Stimulated activated CD8-positive, alpha-beta memory T cell treated with anti-CD3 and anti-CD28 coated beads, Interleukin-15, amount 100 ng/mL, for 24 hours (primary cell): ENCODE results near the gene ACTN2.

Experiments
- DNase-seq: peaks from one replicate; pipeline ENCODE4 v3.0.0-alpha.2; 2020; ENCODE audit warnings: low read depth

The ACTN2 gene

GRCh38 chr1:236742421-236743160, 56.3 kb downstream of the ACTN2 start:
- DNase-seq = no peak

GRCh38 chr1:236744533-236744932, 58.2 kb downstream of the ACTN2 start:
- DNase-seq = no peak

- DNase-seq = no peak
Measured at GRCh38 chr1:236746785-236747184, 60.5 kb downstream of the ACTN2 start.

GRCh38 chr1:236747311-236747985, 61.1 kb downstream of the ACTN2 start:
- DNase-seq = no peak

- DNase-seq = no peak
Measured at GRCh38 chr1:236748268-236748870, 62.1 kb downstream of the ACTN2 start.

- DNase-seq = no peak
Measured at GRCh38 chr1:236750928-236751327, 64.6 kb downstream of the ACTN2 start.

GRCh38 chr1:236751385-236751784, 65.1 kb downstream of the ACTN2 start:
- DNase-seq = no peak

- no peak for DNase-seq
Measured at GRCh38 chr1:236751935-236752334, 65.6 kb downstream of the ACTN2 start.

GRCh38 chr1:236753516-236753915, 67.2 kb downstream of the ACTN2 start:
- DNase-seq = no peak

GRCh38 chr1:236753964-236754363, 67.7 kb downstream of the ACTN2 start:
- no peak for DNase-seq

- no peak for DNase-seq
Measured at GRCh38 chr1:236754525-236755210, 68.4 kb downstream of the ACTN2 start.

GRCh38 chr1:236757640-236758039, 71.3 kb downstream of the ACTN2 start:
- DNase-seq = no peak

- no peak for DNase-seq
Measured at GRCh38 chr1:236759252-236759859, 73.1 kb downstream of the ACTN2 start.

- no peak for DNase-seq
Measured at GRCh38 chr1:236760480-236760879, 74.2 kb downstream of the ACTN2 start.

GRCh38 chr1:236760986-236761385, 74.7 kb downstream of the ACTN2 start:
- no peak for DNase-seq

- no peak for DNase-seq
Measured at GRCh38 chr1:236761397-236762132, 75.3 kb downstream of the ACTN2 start.

GRCh38 chr1:236762410-236762809, 76.1 kb downstream of the ACTN2 start:
- DNase-seq = no peak

- no peak for DNase-seq
Measured at GRCh38 chr1:236765831-236766230, 79.5 kb downstream of the ACTN2 start.

- no peak for DNase-seq
Measured at GRCh38 chr1:236766506-236766905, 80.2 kb downstream of the ACTN2 start.

- no peak for DNase-seq
Measured at GRCh38 chr1:236767276-236767675, 81.0 kb downstream of the ACTN2 start.

- DNase-seq = no peak
Measured at GRCh38 chr1:236768601-236769000, 82.3 kb downstream of the ACTN2 start.

- DNase-seq = no peak
Measured at GRCh38 chr1:236773919-236774318, 87.6 kb downstream of the ACTN2 start.
